ENCODE data around the gene ROM1. TPM values are rescaled to one million over a fixed set of nuclear protein-coding genes. Genes with fewer than 3 reads are reported as not detected.
A peak's percentile ranks its signal among the peaks of the same experiment; 100 is the strongest.

Gene ROM1
- total RNA-seq, 4 donors from 2014 or later: 3.7 to 11.9 (median 10.1) TPM

GRCh38 chr11:62652161-62653006 lies 39.3 kb downstream of the ROM1 start:
- H3K27ac ChIP-seq (replicated peaks in 1 of 4): peak overlapping the region; percentile 88 to 96 (median 94)
- DNase-seq (ENCODE audit: extremely low spot score): no peak
- H3K9me3 ChIP-seq: no peaks in the 10 kb centered on the region
- H3K4me1 ChIP-seq: peaks cover 15 to 31% (median 24%) of the 10 kb centered on the region in 4 donors
- H3K27me3 ChIP-seq: no peaks in the 10 kb centered on the region
- intact Hi-C loops (cut with DNase I): no loop called here
- peaks cover 13 to 28% (median 26%) of the 10 kb centered on the region in 4 donors for H3K36me3 ChIP-seq
- peak overlapping the region; percentile 72 to 93 (median 88) for H3K4me3 ChIP-seq
- 57% methylated on average over 10 of the region's 16 CpGs for WGBS
- TF ChIP-seq EP300 (IDR thresholded peaks at IDR 0.05): no peak
- no peak for TF ChIP-seq POLR2A (IDR thresholded peaks at IDR 0.05; ENCODE audit: low read depth)
- no peak for TF ChIP-seq CTCF (IDR thresholded peaks at IDR 0.05)
- TF ChIP-seq POLR2AphosphoS5 (IDR thresholded peaks at IDR 0.05): no peak

- Histone ChIP-seq H3K27me3 (no peaks in the 10 kb centered on the region), H3K27ac (replicated peaks in 1 of 4) (no peak overlapping the region), H3K36me3 (peaks cover 6 to 9% (median 8%) of the 10 kb centered on the region in 4 donors), H3K4me1 (peaks cover 15 to 30% (median 20%) of the 10 kb centered on the region in 4 donors), H3K4me3 (no peak overlapping the region), H3K9me3 (no peaks in the 10 kb centered on the region)
- WGBS: 89% methylated on average over 9 of the region's 11 CpGs
- DNase-seq (ENCODE audit: extremely low spot score): no peak
- TF ChIP-seq CTCF (IDR thresholded peaks at IDR 0.05): no peak
- no peak for TF ChIP-seq EP300 (IDR thresholded peaks at IDR 0.05)
- no peak for TF ChIP-seq POLR2AphosphoS5 (IDR thresholded peaks at IDR 0.05)
- intact Hi-C loops (cut with DNase I): no loop called here
These were observed 41.2 kb downstream of the ROM1 start for GRCh38 chr11:62654297-62654696.

GRCh38 chr11:62656796-62657429 lies 43.9 kb downstream of the ROM1 start:
- Histone ChIP-seq H3K4me3 (no peak overlapping the region), H3K27me3 (no peaks in the 10 kb centered on the region), H3K9me3 (no peaks in the 10 kb centered on the region), H3K4me1 (peaks cover 7 to 16% (median 8%) of the 10 kb centered on the region in 4 donors), H3K27ac (replicated peaks in 1 of 4) (no peak overlapping the region), H3K36me3 (peaks cover 0 to 4% (median 2%) of the 10 kb centered on the region in 4 donors)
- WGBS: 63% methylated on average over 5 of the region's 5 CpGs
- DNase-seq (ENCODE audit: extremely low spot score): no peak
- intact Hi-C loops (cut with DNase I): no loop called here
- TF ChIP-seq POLR2AphosphoS5 (IDR thresholded peaks at IDR 0.05) (no peak), CTCF (IDR thresholded peaks at IDR 0.05) (no peak), POLR2A (IDR thresholded peaks at IDR 0.05; ENCODE audit: low read depth) (no peak), EP300 (IDR thresholded peaks at IDR 0.05) (no peak)

- intact Hi-C loops (cut with DNase I): no loop called here
- peak overlapping the region; percentile 71 to 83 (median 82) for H3K4me3 ChIP-seq
- H3K36me3 ChIP-seq: peaks cover 7 to 32% (median 24%) of the 10 kb centered on the region in 4 donors
- no peaks in the 10 kb centered on the region for H3K27me3 ChIP-seq
- DNase-seq (ENCODE audit: extremely low spot score): no peak
- no peak for TF ChIP-seq CTCF (IDR thresholded peaks at IDR 0.05)
- no peak for TF ChIP-seq EP300 (IDR thresholded peaks at IDR 0.05)
- no peak for TF ChIP-seq POLR2A (IDR thresholded peaks at IDR 0.05; ENCODE audit: low read depth)
- no peak for TF ChIP-seq POLR2AphosphoS5 (IDR thresholded peaks at IDR 0.05)
- H3K27ac ChIP-seq (replicated peaks in 1 of 4): peak overlapping the region; percentile 91 to 97 (median 92)
- peaks cover 30 to 50% (median 43%) of the 10 kb centered on the region in 4 donors for H3K4me1 ChIP-seq
- whole genome bisulfite sequencing: 5% methylated on average over 23 of the region's 36 CpGs
- no peaks in the 10 kb centered on the region for H3K9me3 ChIP-seq
These were observed 51.5 kb downstream of the ROM1 start for GRCh38 chr11:62664405-62665074.

Small RNA genes lying within 50 kb of the gene (small RNA-seq; reads per million reads assigned to genes)
- gene AP001458.1 (0 reads per million in 3 donors), gene MIR6747 (0 reads per million in 3 donors)

Other genes starting within 250 kb of the ROM1 start
- 1 to 10 TPM in 1 of 4 donors, not detected in 3; 3.0 TPM for gene SCGB1A1, start 194.2 kb upstream of the ROM1 start, total RNA-seq
- 1,000 to 10,000 TPM; 1,278 to 2,374 (median 1,866) TPM for gene AHNAK, start 66.5 kb upstream of the ROM1 start, total RNA-seq
- 1,000 to 10,000 TPM; 1,068 to 1,537 (median 1,375) TPM for gene EEF1G, start 39.4 kb upstream of the ROM1 start, total RNA-seq
- gene TUT1, start 21.7 kb upstream of the ROM1 start, total RNA-seq: 1 to 10 TPM; 4.2 to 8.0 (median 6.0) TPM
- 10 to 100 TPM; 60.2 to 91.4 (median 88.3) TPM for gene MTA2, start 11.4 kb upstream of the ROM1 start, total RNA-seq
- 10 to 100 TPM; 27.0 to 33.6 (median 29.0) TPM for gene EML3, start 482 bp upstream of the ROM1 start, total RNA-seq
- 10 to 100 TPM; 20.3 to 33.3 (median 22.1) TPM for gene B3GAT3, start 8.7 kb downstream of the ROM1 start, total RNA-seq
- 100 to 1,000 TPM in 2 of 4 donors, 10 to 100 TPM in 2; 77.7 to 129 (median 111) TPM for gene GANAB, start 33.4 kb downstream of the ROM1 start, total RNA-seq
- gene INTS5, start 40.0 kb downstream of the ROM1 start, total RNA-seq: 10 to 100 TPM in 3 of 4 donors, 1 to 10 TPM in 1; 9.6 to 22.7 (median 21.7) TPM
- gene C11orf98, start 52.0 kb downstream of the ROM1 start, total RNA-seq: 10 to 100 TPM; 23.7 to 38.0 (median 33.0) TPM
- 1 to 10 TPM; 2.9 to 4.9 (median 3.1) TPM for gene CSKMT, start 52.1 kb downstream of the ROM1 start, total RNA-seq
- 1 to 10 TPM; 6.3 to 7.5 (median 7.1) TPM for gene UQCC3, start 58.4 kb downstream of the ROM1 start, total RNA-seq
- 1 to 10 TPM; 1.6 to 2.5 (median 1.7) TPM for gene LBHD1, start 59.0 kb downstream of the ROM1 start, total RNA-seq
- gene UBXN1, start 65.8 kb downstream of the ROM1 start, total RNA-seq: 100 to 1,000 TPM; 192 to 277 (median 234) TPM
- 10 to 100 TPM; 29.9 to 48.2 (median 39.2) TPM for gene LRRN4CL, start 76.3 kb downstream of the ROM1 start, total RNA-seq
- gene BSCL2, start 94.2 kb downstream of the ROM1 start, total RNA-seq: 10 to 100 TPM; 25.3 to 58.1 (median 39.2) TPM
- 1 to 10 TPM in 2 of 4 donors, under 1 TPM in 2; 0.65 to 1.5 (median 1.0) TPM for gene GNG3, start 94.4 kb downstream of the ROM1 start, total RNA-seq
- 10 to 100 TPM; 19.5 to 45.0 (median 36.7) TPM for gene HNRNPUL2, start 114.2 kb downstream of the ROM1 start, total RNA-seq
- gene TTC9C, start 115.2 kb downstream of the ROM1 start, total RNA-seq: 10 to 100 TPM; 12.9 to 22.9 (median 18.2) TPM
- 10 to 100 TPM in 1 of 4 donors, 1 to 10 TPM in 3; 6.2 to 12.3 (median 9.1) TPM for gene ZBTB3, start 140.9 kb downstream of the ROM1 start, total RNA-seq
- gene POLR2G, start 148.3 kb downstream of the ROM1 start, total RNA-seq: 10 to 100 TPM; 41.1 to 48.2 (median 44.4) TPM
- 10 to 100 TPM; 12.0 to 27.2 (median 14.6) TPM for gene TAF6L, start 158.1 kb downstream of the ROM1 start, total RNA-seq
- 10 to 100 TPM; 33.2 to 50.8 (median 44.8) TPM for gene TMEM179B, start 174.1 kb downstream of the ROM1 start, total RNA-seq
- 10 to 100 TPM; 13.7 to 17.9 (median 15.8) TPM for gene TMEM223, start 178.7 kb downstream of the ROM1 start, total RNA-seq
- 10 to 100 TPM; 38.6 to 86.4 (median 48.4) TPM for gene NXF1, start 192.2 kb downstream of the ROM1 start, total RNA-seq
- 10 to 100 TPM; 22.8 to 31.6 (median 31.6) TPM for gene STX5, start 218.8 kb downstream of the ROM1 start, total RNA-seq
- gene TEX54, start 219.6 kb downstream of the ROM1 start, total RNA-seq: not detected
- gene WDR74, start 226.3 kb downstream of the ROM1 start, total RNA-seq: 10 to 100 TPM; 18.3 to 53.1 (median 48.1) TPM

Measured in esophagus muscularis mucosa (tissue), 4 donors.